ENCODE measurements around the gene CREB3L2.

The CREB3L2 gene

GRCh38 chr7:137996386-137996851, 5.5 kb downstream of the CREB3L2 start:
- DNase-seq (ENCODE audit: insufficient read length) (no peak), FAIRE-seq (no peak)
- TF ChIP-seq POLR2AphosphoS5 (IDR thresholded peaks at IDR 0.05; ENCODE audit: low read depth, low read length) (no peak), POLR2A (IDR thresholded peaks at IDR 0.05; ENCODE audit: low read depth, low read length) (no peak), TAF1 (IDR thresholded peaks at IDR 0.05; ENCODE audit: borderline replicate concordance, low read depth, low read length) (no peak)

GRCh38 chr7:137994216-137994615, 7.7 kb downstream of the CREB3L2 start:
- FAIRE-seq: no peak
- TF ChIP-seq TAF1 (IDR thresholded peaks at IDR 0.05; ENCODE audit: borderline replicate concordance, low read depth, low read length): no peak
- no peak for TF ChIP-seq POLR2A (IDR thresholded peaks at IDR 0.05; ENCODE audit: low read depth, low read length)
- no peak for TF ChIP-seq POLR2AphosphoS5 (IDR thresholded peaks at IDR 0.05; ENCODE audit: low read depth, low read length)
- no peak for DNase-seq (ENCODE audit: insufficient read length)

- FAIRE-seq: no peak
- DNase-seq (ENCODE audit: insufficient read length): no peak
- no peak for TF ChIP-seq POLR2A (IDR thresholded peaks at IDR 0.05; ENCODE audit: low read depth, low read length)
- no peak for TF ChIP-seq POLR2AphosphoS5 (IDR thresholded peaks at IDR 0.05; ENCODE audit: low read depth, low read length)
- TF ChIP-seq TAF1 (IDR thresholded peaks at IDR 0.05; ENCODE audit: borderline replicate concordance, low read depth, low read length): no peak
These were observed 8.5 kb downstream of the CREB3L2 start for GRCh38 chr7:137993395-137993743.

- FAIRE-seq (peak; percentile 50), DNase-seq (ENCODE audit: insufficient read length) (no peak)
- no peak for TF ChIP-seq POLR2AphosphoS5 (IDR thresholded peaks at IDR 0.05; ENCODE audit: low read depth, low read length)
- no peak for TF ChIP-seq POLR2A (IDR thresholded peaks at IDR 0.05; ENCODE audit: low read depth, low read length)
- TF ChIP-seq TAF1 (IDR thresholded peaks at IDR 0.05; ENCODE audit: borderline replicate concordance, low read depth, low read length): no peak
These were observed 9.1 kb downstream of the CREB3L2 start for GRCh38 chr7:137992550-137993394.

- TF ChIP-seq POLR2A (IDR thresholded peaks at IDR 0.05; ENCODE audit: low read depth, low read length) (no peak), TAF1 (IDR thresholded peaks at IDR 0.05; ENCODE audit: borderline replicate concordance, low read depth, low read length) (no peak), POLR2AphosphoS5 (IDR thresholded peaks at IDR 0.05; ENCODE audit: low read depth, low read length) (no peak)
- DNase-seq (ENCODE audit: insufficient read length): no peak
- FAIRE-seq: no peak
These were observed 9.8 kb downstream of the CREB3L2 start for GRCh38 chr7:137992104-137992549.

- FAIRE-seq (no peak), DNase-seq (ENCODE audit: insufficient read length) (no peak)
- TF ChIP-seq POLR2A (IDR thresholded peaks at IDR 0.05; ENCODE audit: low read depth, low read length) (no peak), TAF1 (IDR thresholded peaks at IDR 0.05; ENCODE audit: borderline replicate concordance, low read depth, low read length) (no peak), POLR2AphosphoS5 (IDR thresholded peaks at IDR 0.05; ENCODE audit: low read depth, low read length) (no peak)
These were observed 11.5 kb downstream of the CREB3L2 start for GRCh38 chr7:137990251-137990941.

- FAIRE-seq (no peak), DNase-seq (ENCODE audit: insufficient read length) (no peak)
- TF ChIP-seq POLR2AphosphoS5 (IDR thresholded peaks at IDR 0.05; ENCODE audit: low read depth, low read length) (no peak), TAF1 (IDR thresholded peaks at IDR 0.05; ENCODE audit: borderline replicate concordance, low read depth, low read length) (no peak), POLR2A (IDR thresholded peaks at IDR 0.05; ENCODE audit: low read depth, low read length) (no peak)
These were observed 12.3 kb downstream of the CREB3L2 start for GRCh38 chr7:137989590-137989989.

GRCh38 chr7:137989094-137989493, 12.8 kb downstream of the CREB3L2 start:
- DNase-seq (ENCODE audit: insufficient read length): no peak
- TF ChIP-seq TAF1 (IDR thresholded peaks at IDR 0.05; ENCODE audit: borderline replicate concordance, low read depth, low read length) (no peak), POLR2A (IDR thresholded peaks at IDR 0.05; ENCODE audit: low read depth, low read length) (no peak), POLR2AphosphoS5 (IDR thresholded peaks at IDR 0.05; ENCODE audit: low read depth, low read length) (no peak)
- FAIRE-seq: no peak

- FAIRE-seq (peak; percentile 74), DNase-seq (ENCODE audit: insufficient read length) (no peak)
- TF ChIP-seq POLR2AphosphoS5 (IDR thresholded peaks at IDR 0.05; ENCODE audit: low read depth, low read length): no peak
- TF ChIP-seq POLR2A (IDR thresholded peaks at IDR 0.05; ENCODE audit: low read depth, low read length): no peak
- no peak for TF ChIP-seq TAF1 (IDR thresholded peaks at IDR 0.05; ENCODE audit: borderline replicate concordance, low read depth, low read length)
These were observed 13.9 kb downstream of the CREB3L2 start for GRCh38 chr7:137987968-137988367.

GRCh38 chr7:137987563-137987962, 14.3 kb downstream of the CREB3L2 start:
- TF ChIP-seq POLR2AphosphoS5 (IDR thresholded peaks at IDR 0.05; ENCODE audit: low read depth, low read length) (no peak), POLR2A (IDR thresholded peaks at IDR 0.05; ENCODE audit: low read depth, low read length) (no peak), TAF1 (IDR thresholded peaks at IDR 0.05; ENCODE audit: borderline replicate concordance, low read depth, low read length) (no peak)
- FAIRE-seq (no peak), DNase-seq (ENCODE audit: insufficient read length) (no peak)

GRCh38 chr7:137987018-137987349, 14.9 kb downstream of the CREB3L2 start:
- no peak for TF ChIP-seq POLR2A (IDR thresholded peaks at IDR 0.05; ENCODE audit: low read depth, low read length)
- no peak for TF ChIP-seq TAF1 (IDR thresholded peaks at IDR 0.05; ENCODE audit: borderline replicate concordance, low read depth, low read length)
- TF ChIP-seq POLR2AphosphoS5 (IDR thresholded peaks at IDR 0.05; ENCODE audit: low read depth, low read length): no peak
- DNase-seq (ENCODE audit: insufficient read length): no peak
- no peak for FAIRE-seq

All from GM12892 (cell line).